Measurements from ENCODE around the gene ATP6V0E1.

Gene ATP6V0E1

DNA sequence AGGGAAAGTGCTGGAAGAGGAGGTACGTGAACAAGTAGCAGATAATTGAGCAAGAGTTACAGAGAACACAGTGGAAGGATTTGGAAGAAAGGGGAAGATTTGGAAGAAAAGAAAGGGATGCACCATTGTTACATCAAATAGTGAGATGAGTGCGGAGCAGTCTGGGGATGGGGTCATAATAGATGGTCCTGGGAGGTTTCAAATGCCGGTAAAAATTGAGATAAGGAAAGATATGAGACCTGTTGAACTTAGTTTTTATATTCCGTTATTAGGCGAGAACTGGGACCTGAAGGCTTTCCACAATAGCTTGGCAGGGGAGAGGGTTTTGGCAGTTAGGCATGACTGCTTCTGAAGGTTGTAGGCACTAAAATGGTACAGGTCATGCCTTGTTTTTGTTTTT lies 20.9 kb downstream of the ATP6V0E1 start:
- DNase-seq (ENCODE audit: low read depth), result no peak
- TF ChIP-seq, protein P1, sequence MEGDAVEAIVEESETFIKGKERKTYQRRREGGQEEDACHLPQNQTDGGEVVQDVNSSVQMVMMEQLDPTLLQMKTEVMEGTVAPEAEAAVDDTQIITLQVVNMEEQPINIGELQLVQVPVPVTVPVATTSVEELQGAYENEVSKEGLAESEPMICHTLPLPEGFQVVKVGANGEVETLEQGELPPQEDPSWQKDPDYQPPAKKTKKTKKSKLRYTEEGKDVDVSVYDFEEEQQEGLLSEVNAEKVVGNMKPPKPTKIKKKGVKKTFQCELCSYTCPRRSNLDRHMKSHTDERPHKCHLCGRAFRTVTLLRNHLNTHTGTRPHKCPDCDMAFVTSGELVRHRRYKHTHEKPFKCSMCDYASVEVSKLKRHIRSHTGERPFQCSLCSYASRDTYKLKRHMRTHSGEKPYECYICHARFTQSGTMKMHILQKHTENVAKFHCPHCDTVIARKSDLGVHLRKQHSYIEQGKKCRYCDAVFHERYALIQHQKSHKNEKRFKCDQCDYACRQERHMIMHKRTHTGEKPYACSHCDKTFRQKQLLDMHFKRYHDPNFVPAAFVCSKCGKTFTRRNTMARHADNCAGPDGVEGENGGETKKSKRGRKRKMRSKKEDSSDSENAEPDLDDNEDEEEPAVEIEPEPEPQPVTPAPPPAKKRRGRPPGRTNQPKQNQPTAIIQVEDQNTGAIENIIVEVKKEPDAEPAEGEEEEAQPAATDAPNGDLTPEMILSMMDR (IDR thresholded peaks at IDR 0.05; ENCODE audit: control insufficient read depth, insufficient read depth, low read depth, low read length, missing control alignments), result no peak
- H3K4me3 ChIP-seq (ENCODE audit: control insufficient read depth, low read depth, low read length), result no peak overlapping the region

GRCh38 chr5:173010021-173010420 lies 26.4 kb downstream of the ATP6V0E1 start:
- no peak overlapping the region for H3K4me3 ChIP-seq (ENCODE audit: control insufficient read depth, low read depth, low read length)
- no peak for DNase-seq (ENCODE audit: low read depth)
- TF ChIP-seq, protein P1 (IDR thresholded peaks at IDR 0.05; ENCODE audit: control insufficient read depth, insufficient read depth, low read depth, low read length, missing control alignments), result no peak

- no peak for DNase-seq (ENCODE audit: low read depth)
- TF ChIP-seq, protein P1 (IDR thresholded peaks at IDR 0.05; ENCODE audit: control insufficient read depth, insufficient read depth, low read depth, low read length, missing control alignments), result peak; percentile 22
- H3K4me3 ChIP-seq (ENCODE audit: control insufficient read depth, low read depth, low read length), result no peak overlapping the region
Measured at GRCh38 chr5:173010547-173011464, 27.2 kb downstream of the ATP6V0E1 start.

DNA sequence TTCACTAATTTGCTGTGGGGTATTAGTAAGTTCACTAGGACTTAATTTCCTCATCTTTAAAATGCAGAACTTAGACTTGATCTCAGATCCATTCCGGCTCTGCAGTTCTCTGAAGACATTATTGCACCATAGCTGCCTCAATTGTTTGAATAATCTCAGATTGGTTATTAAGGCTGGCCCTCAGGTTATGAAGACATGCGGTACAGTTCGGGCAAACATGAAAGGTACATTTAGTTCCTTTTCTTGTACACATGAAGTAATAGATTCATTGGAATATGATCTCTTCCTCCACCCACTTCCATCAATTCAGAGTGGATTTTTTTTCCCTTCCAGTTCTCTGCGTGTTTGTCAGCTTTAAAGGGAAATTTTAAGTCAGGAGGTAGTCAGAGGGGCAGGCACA lies 28.0 kb downstream of the ATP6V0E1 start:
- H3K4me3 ChIP-seq (ENCODE audit: control insufficient read depth, low read depth, low read length), result no peak overlapping the region
- TF ChIP-seq, protein P1 (IDR thresholded peaks at IDR 0.05; ENCODE audit: control insufficient read depth, insufficient read depth, low read depth, low read length, missing control alignments), result no peak
- no peak for DNase-seq (ENCODE audit: low read depth)

- no peak for DNase-seq (ENCODE audit: low read depth)
- H3K4me3 ChIP-seq (ENCODE audit: control insufficient read depth, low read depth, low read length), result no peak overlapping the region
- TF ChIP-seq, protein P1 (IDR thresholded peaks at IDR 0.05; ENCODE audit: control insufficient read depth, insufficient read depth, low read depth, low read length, missing control alignments), result no peak
Measured at GRCh38 chr5:173012882-173013281, 29.3 kb downstream of the ATP6V0E1 start.

- TF ChIP-seq, protein P1 (IDR thresholded peaks at IDR 0.05; ENCODE audit: control insufficient read depth, insufficient read depth, low read depth, low read length, missing control alignments), result no peak
- DNase-seq (ENCODE audit: low read depth), result no peak
- no peak overlapping the region for H3K4me3 ChIP-seq (ENCODE audit: control insufficient read depth, low read depth, low read length)
Measured at GRCh38 chr5:173014671-173015070, 31.1 kb downstream of the ATP6V0E1 start.
